Activated T-helper 1 cell treated with Interleukin-2 at 50 U/mL for 16 hours (primary cell): ENCODE measurements around the gene NPR1.
A peak's percentile ranks its signal among the peaks of the same experiment; 100 is the strongest.

Source experiments
- DNase-seq: peaks from one replicate; pipeline ENCODE4 v3.0.0-alpha.2; 2020; ENCODE audit warnings: low read depth

NPR1 gene

GRCh38 chr1:153727463-153728304 is 49.2 kb downstream of the NPR1 start, which contains the start of gene INTS3:
INTS3 (plus strand) TSS chr1:153728050; CDS start chr1:153728635, 585 bp downstream.
- peak; percentile 99 for DNase-seq

DNA sequence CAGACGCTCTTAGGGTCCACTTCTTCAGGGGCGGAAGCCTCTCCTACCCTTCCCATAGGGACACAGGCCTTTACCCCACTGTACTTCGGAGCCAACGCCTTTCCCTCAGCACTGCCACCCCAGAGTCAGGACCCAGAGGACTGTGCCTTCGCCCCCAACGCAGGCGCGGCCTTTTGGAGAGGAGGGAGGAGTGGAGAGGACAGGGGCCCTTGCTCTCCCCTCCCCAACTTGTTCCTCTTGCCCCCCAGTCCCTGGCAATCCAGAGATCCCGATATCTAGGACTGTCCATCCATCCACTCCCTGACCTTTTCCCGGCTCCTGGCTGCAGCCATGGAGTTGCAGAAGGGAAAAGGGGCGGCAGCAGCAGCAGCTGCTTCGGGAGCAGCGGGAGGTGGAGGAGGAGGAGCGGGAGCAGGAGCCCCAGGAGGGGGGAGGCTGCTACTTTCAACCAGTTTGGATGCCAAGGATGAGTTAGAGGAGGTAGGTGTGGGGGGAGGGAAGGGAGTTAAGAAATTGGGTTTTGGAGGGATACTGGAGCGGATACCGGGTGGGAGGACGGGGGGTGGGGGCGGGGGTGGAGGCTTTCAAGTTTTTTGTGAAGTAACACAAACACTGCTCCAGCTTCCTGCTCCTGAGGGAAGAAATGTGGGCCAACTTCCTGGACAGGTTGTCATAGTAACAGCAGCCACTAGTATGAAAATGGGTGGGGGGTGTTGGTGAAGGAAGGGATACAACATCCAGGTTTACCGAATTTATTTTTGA is 50.0 kb downstream of the NPR1 start:
- peak; percentile 13 for DNase-seq

DNA sequence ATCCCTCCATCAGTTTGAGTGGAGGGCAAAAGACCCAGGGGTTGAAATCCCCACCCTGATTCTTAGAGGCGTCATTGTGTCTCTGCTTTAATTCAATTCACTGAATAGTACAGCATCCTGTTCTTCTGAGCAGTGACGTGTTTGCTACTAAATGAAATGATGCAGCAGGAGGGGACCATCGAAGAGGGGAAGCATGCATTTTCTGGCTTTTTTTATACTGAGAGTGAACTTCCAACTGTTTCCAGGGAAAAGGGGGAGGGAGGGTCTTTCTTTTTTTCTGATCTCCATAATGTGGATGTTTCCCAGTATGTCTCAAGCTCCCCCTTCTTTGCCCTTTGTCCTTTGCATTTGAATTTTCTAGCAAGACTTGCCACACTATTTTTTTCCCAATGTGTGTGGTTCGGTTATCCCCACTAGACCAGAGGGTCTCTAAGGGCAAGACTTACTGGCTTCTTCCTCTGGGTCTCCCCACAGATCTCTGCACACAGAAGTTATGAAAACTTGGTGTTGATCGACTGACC is 52.0 kb downstream of the NPR1 start:
- DNase-seq: no peak

GRCh38 chr1:153733970-153734369 is 55.5 kb downstream of the NPR1 start:
- DNase-seq: no peak

DNA sequence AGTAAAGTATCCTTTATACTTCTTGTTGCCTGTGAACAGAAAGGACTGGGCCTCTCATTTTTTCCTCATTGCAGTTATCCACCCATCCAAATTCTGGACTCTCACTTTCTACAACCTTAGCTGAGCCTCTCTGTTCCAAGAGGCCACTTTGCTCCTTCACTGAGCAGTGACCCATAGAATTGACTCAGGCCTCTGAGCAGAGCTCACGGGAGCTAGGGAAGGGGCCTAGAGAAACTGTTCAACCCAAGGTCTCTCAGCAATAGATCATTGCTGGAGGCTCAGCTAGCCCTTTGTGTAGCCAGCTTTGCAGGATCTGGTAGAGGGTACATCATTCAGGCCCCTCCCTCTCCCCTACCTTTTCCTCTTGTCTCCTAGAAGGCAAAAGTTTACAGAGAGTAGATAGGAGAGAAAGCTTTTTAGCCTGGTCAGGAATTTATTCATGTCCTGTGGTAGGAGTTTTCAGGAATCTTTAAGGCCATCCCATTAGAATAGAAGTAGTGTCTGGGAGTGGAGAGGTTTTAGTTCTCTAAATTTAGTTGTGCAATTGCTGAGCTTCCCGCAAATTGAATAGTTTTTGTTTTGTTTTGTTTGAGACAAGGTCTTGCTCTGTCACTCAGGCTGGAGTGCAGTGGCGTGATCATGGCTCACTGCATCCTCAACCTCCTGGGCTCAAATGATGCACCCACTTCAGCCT is 56.1 kb downstream of the NPR1 start:
- DNase-seq: no peak

DNA sequence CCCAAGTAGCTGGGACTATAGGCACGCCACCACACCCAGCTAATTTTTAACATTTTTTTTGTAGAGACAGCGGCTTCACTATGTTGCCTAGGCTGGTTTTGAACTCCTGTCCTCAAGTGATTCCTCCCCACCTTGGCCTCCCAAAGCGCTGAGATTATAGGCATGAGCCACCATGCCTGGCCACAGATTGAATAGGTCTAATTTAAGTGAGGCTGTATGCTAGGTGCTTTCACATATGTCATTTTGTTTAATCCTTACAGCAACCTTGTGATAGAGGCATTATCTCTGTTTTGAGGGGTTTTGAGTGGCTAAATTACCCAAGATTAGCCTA is 56.6 kb downstream of the NPR1 start:
- DNase-seq: no peak

DNA sequence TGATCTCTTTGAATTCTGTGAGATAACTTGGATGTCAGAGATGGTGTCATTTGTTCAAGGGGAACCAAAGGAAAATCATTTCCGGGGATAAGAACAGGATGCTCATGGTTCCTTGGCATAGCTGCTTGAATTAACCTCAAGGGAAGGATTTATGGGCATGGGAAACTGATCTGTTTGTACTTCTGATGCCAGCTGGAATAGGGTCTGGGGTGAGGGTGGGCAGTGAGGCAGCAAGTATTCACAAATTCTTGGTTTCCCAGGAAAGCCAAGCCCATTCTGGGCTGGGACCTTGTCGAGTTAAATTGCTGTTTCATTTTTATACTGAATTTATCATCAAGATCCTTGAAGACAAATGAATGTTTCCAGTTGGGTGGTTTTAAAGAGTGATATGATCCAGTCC is 63.5 kb downstream of the NPR1 start:
- no peak for DNase-seq

- no peak for DNase-seq
Observed at GRCh38 chr1:153742411-153743142, 64.1 kb downstream of the NPR1 start.
